ENCODE measurements around the gene DLAT.
"Not testable (repeated sequence)": the region's sequence is repeated elsewhere in the genome, so short reads cannot be mapped to it uniquely, and the experiment has no call there.

GRCh38 chr11:112006095-112006441, 19.1 kb upstream of the DLAT start:
- not testable (repeated sequence) for TF ChIP-seq CTCF (conservative IDR thresholded peaks at IDR 0.05; ENCODE audit: low read length); EZH2phosphoT487 (IDR thresholded peaks at IDR 0.05; ENCODE audit: borderline replicate concordance)

Data from Loucy (cell line).